Tibial artery (tissue), 4 donors: Measurements from ENCODE around the gene PTMA.
"Not testable (repeated sequence)": the region's sequence is repeated elsewhere in the genome, so short reads cannot be mapped to it uniquely, and the experiment has no call there.

ENCODE experiments used
- DNase-seq, 2 donors: peaks; one replicate each; pipeline ENCODE4 v3.0.0-alpha.2; 2019
- H3K27ac ChIP-seq, 2 donors: fragments of 200-600 bp; sonication (generic) in 1 of 2; 1 replicate in 1 of 2; 2 replicates in 1 of 2; pipeline ENCODE4 v1.5.1; 2018 to 2019; ENCODE audit warnings: mild to moderate bottlenecking in 1 of 2
- H3K27me3 ChIP-seq, 2 donors: fragments of 200-600 bp; sonication (generic) in 1 of 2; one replicate each; pipeline versions ENCODE4 v1.5.1 to v1.6.0; 2016 to 2019
- H3K36me3 ChIP-seq, 3 donors: fragments of 200-600 bp; sonication (generic) in 2 of 3; one replicate each; pipeline ENCODE4 v1.5.1; 2016 to 2019; ENCODE audit warnings: mild to moderate bottlenecking in 2 of 3
- H3K4me1 ChIP-seq, 4 donors: fragments of 200-600 bp; sonication (generic) in 2 of 4; 1 replicate in 3 of 4; 2 replicates in 1 of 4; pipeline ENCODE4 v1.5.1; 2016 to 2019
- H3K4me3 ChIP-seq, 2 donors: fragments of 200-600 bp; sonication (generic) in 1 of 2; 1 replicate in 1 of 2; 2 replicates in 1 of 2; pipeline ENCODE4 v1.5.1; 2018 to 2019; ENCODE audit warnings: mild to moderate bottlenecking in 2 of 2
- H3K9me3 ChIP-seq, 3 donors: fragments of 200-600 bp; sonication (generic) in 1 of 3; one replicate each; pipeline ENCODE4 v1.5.1; 2016 to 2019
- CTCF ChIP-seq, 2 experiments: fragments of 200-600 bp in 1 of 2; fragments of 450-650 bp in 1 of 2; IDR thresholded peaks; one replicate each; pipeline ENCODE4 v1.5.1; 2017 to 2019; ENCODE audit warnings: antibody characterized with exemption in 2 of 2, mild to moderate bottlenecking in 1 of 2, moderate library complexity in 1 of 2
- intact Hi-C: fragments of 100-400 bp; cut with DNase I; formaldehyde crosslinking; loops from one replicate; pipeline ENCODE4 v1.15.0; 2023; ENCODE audit warnings: low total_unique reads

Gene PTMA, protein sequence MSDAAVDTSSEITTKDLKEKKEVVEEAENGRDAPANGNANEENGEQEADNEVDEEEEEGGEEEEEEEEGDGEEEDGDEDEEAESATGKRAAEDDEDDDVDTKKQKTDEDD

GRCh38 chr2:231707927-231708772 is at the start of gene PTMA:
Gene PTMA, plus strand, starts transcription at chr2:231708525. Its CDS starts 182 bp downstream, at chr2:231708707.
- H3K9me3 ChIP-seq = no peaks in the 10 kb centered on the region
- peak within 1 kb of the TSS; percentile 99 for H3K27ac ChIP-seq
- TF ChIP-seq CTCF (IDR thresholded peaks at IDR 0.05) = no peak
- intact Hi-C loops = loop anchor here (2.0 kb wide), 1 partner anchor 95 kb away; no protein-coding TSS in a partner anchor
- H3K27me3 ChIP-seq = no peaks in the 10 kb centered on the region
- H3K4me1 ChIP-seq = peaks cover 0 to 38% (median 29%) of the 10 kb centered on the region in 4 donors
- H3K4me3 ChIP-seq = peak within 1 kb of the TSS; percentile 80 to 99
- DNase-seq = peak; percentile 99 to 100
- H3K36me3 ChIP-seq = peaks cover 13 to 18% (median 16%) of the 10 kb centered on the region in 3 donors

GRCh38 chr2:231660073-231660472 is 48.3 kb upstream of the PTMA start:
- H3K4me3 ChIP-seq, H3K9me3 ChIP-seq, H3K36me3 ChIP-seq, intact Hi-C loops, H3K27me3 ChIP-seq, DNase-seq: not testable (repeated sequence)
- Histone ChIP-seq H3K27ac (peak overlapping the region in 1 of 2 donors; percentile 97), H3K4me1 (peaks cover 3 to 27% (median 7%) of the 10 kb centered on the region in 4 donors)

- intact Hi-C loops = no loop called here
- Histone ChIP-seq H3K4me3 (no peak overlapping the region), H3K4me1 (peaks cover 6 to 35% (median 13%) of the 10 kb centered on the region in 4 donors), H3K27me3 (no peaks in the 10 kb centered on the region), H3K27ac (peak overlapping the region; percentile 97 to 98), H3K9me3 (no peaks in the 10 kb centered on the region), H3K36me3 (no peaks in the 10 kb centered on the region)
- no peak for DNase-seq
- no peak for TF ChIP-seq CTCF (IDR thresholded peaks at IDR 0.05)
Observed at GRCh38 chr2:231660860-231661259, 47.5 kb upstream of the PTMA start.

GRCh38 chr2:231661422-231662027 is 46.8 kb upstream of the PTMA start:
- Histone ChIP-seq H3K27me3 (no peaks in the 10 kb centered on the region), H3K4me1 (peaks cover 6 to 38% (median 15%) of the 10 kb centered on the region in 4 donors), H3K36me3 (no peaks in the 10 kb centered on the region), H3K9me3 (no peaks in the 10 kb centered on the region), H3K4me3 (peak overlapping the region; percentile 37 to 55), H3K27ac (peak overlapping the region; percentile 97 to 98)
- intact Hi-C loops = no loop called here
- DNase-seq = no peak
- TF ChIP-seq CTCF (IDR thresholded peaks at IDR 0.05) = no peak

DNA sequence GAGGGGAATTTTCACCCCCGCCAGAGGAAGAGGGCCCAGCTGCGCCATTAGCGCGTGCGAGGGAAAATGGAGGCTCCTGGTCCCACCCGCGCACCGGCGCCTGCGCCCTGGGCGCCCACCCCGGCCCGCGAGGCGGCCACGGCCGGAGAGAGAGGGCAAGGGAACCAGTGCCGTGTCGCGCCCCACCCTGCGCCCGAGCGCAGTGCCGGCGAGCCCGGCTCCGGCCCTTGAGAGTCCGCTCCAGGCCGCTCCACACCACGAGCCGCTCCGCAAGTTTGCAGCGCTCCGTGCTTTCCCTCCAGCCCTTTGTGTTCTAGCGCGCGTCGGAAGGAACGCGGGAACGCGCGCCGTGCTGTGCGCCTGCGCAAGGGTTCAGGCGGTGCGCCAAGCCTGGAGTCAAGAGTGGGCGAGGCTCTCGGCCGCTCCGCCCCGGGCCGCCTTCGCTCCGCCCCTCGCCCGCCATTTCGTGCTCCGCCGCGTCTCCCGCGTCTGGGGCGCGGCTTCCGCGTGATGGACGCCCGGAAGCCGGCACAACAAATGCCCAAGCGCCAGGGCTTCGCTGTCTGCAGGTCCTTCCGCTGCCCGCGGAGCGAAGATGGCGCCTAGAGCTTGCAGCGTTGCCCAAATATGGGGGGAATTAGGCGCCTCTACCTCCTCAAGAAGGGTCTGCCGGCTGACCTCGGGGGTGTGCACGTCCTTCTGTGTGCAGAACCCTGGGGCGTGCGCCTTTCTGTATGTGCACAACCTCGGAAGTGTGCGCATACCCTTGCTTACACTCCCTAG is 46.1 kb upstream of the PTMA start:
- H3K27ac ChIP-seq = peak overlapping the region; percentile 97 to 98
- TF ChIP-seq CTCF (IDR thresholded peaks at IDR 0.05) = peak in 1 of 2 experiments; percentile 25
- intact Hi-C loops = no loop called here
- peak; percentile 91 to 98 for DNase-seq
- H3K27me3 ChIP-seq = no peaks in the 10 kb centered on the region
- peak overlapping the region; percentile 37 to 55 for H3K4me3 ChIP-seq
- H3K9me3 ChIP-seq = no peaks in the 10 kb centered on the region
- H3K4me1 ChIP-seq = peaks cover 6 to 40% (median 17%) of the 10 kb centered on the region in 4 donors
- H3K36me3 ChIP-seq = no peaks in the 10 kb centered on the region
